ENCODE results near the gene ABCE1.

DNA sequence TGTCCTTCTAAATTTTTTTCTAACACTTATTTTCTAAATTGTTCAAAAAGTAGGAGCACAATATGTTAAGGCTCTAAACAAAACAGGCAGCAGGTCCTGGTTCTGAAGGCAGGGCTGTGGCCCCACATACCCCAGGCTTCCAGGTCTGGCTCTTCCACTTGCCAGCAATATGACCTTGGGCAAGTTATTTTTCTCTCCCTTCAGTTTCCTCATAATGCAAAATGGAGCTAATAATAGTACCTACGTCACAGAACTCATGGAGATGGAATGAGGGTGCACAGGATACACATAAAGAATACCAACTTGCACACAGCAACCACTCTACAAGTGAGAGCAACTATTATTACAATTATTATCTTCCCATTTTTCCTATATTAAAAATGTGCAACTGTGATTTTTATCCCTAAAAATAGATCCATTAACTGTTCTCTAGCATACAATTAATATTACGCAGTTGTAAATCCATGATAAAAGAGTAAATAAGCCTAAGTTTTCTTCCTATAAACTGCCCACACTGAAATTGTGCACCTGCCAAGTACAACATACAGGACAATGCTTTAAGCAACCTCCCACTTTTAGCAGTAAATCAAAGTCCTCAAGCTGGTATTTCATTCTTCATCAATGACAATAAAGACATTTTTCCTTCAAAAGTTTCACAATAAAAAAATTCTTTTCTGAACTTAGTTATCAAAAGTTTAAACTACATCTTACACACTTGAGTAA lies 55.2 kb downstream of the ABCE1 start:
- TF ChIP-seq, protein P1, sequence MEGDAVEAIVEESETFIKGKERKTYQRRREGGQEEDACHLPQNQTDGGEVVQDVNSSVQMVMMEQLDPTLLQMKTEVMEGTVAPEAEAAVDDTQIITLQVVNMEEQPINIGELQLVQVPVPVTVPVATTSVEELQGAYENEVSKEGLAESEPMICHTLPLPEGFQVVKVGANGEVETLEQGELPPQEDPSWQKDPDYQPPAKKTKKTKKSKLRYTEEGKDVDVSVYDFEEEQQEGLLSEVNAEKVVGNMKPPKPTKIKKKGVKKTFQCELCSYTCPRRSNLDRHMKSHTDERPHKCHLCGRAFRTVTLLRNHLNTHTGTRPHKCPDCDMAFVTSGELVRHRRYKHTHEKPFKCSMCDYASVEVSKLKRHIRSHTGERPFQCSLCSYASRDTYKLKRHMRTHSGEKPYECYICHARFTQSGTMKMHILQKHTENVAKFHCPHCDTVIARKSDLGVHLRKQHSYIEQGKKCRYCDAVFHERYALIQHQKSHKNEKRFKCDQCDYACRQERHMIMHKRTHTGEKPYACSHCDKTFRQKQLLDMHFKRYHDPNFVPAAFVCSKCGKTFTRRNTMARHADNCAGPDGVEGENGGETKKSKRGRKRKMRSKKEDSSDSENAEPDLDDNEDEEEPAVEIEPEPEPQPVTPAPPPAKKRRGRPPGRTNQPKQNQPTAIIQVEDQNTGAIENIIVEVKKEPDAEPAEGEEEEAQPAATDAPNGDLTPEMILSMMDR (conservative IDR thresholded peaks at IDR 0.05 in 1 of 2, IDR thresholded peaks at IDR 0.05 in 1 of 2; ENCODE audit: extremely low read depth in 1 of 2, insufficient read depth in 1 of 2, low read depth in 1 of 2, low read length in 2 of 2), result no peak
- TF ChIP-seq EZH2 (IDR thresholded peaks at IDR 0.05; ENCODE audit: borderline replicate concordance, low read length), result no peak

Measured in mammary epithelial cell (primary cell).